Activated CD8-positive, alpha-beta memory T cell treated with anti-CD3 and anti-CD28 coated beads for 36 hours (primary cell): ENCODE measurements around the gene ADAM22. TPM values are rescaled to one million over a fixed set of nuclear protein-coding genes. Genes with fewer than 3 reads are reported as not detected.

Experiments used
- CTCF ChIA-PET: fragments of 350-600 bp; sonication (Branson Sonifier 250); formaldehyde crosslinking; loops from one replicate; lab custom pipeline; 2021; ENCODE audit warnings: antibody characterized with exemption; lab: Charles Lee
- POLR2A ChIA-PET: fragments of 350-600 bp; sonication (Branson Sonifier 250); formaldehyde crosslinking; loops from one replicate; lab custom pipeline; 2021; ENCODE audit warnings: antibody characterized with exemption; lab: Charles Lee
- total RNA-seq, 2 experiments: library from RNA; stranded (reverse); gene quantifications; one replicate each; pipeline ENCODE4 v1.2.3, GENCODE V29; 2021

The ADAM22 gene
- total RNA-seq, 2 experiments from 2014 or later = 4.8 to 6.0 TPM

DNA sequence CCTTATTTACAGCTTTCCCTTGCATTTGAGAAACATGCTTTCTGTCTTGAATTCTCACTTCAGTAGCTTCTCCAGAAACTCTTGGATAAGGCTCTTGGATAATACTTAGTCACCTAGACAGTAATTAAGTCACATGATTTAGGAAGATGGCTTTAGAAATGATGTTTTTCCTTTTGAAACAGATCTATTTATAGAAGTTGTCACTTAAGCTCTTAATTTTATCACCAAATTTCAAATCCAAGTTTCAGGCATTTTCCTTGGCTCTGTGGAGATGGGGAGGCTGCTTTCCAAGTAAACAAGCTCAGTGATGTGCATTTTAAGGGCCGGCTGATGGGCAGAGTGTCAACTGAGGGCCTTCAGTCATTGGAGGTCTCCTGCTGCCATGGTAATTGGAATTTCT lies 155.5 kb downstream of the ADAM22 start:
- ChIA-PET CTCF (no interaction called here), POLR2A (no interaction called here)

DNA sequence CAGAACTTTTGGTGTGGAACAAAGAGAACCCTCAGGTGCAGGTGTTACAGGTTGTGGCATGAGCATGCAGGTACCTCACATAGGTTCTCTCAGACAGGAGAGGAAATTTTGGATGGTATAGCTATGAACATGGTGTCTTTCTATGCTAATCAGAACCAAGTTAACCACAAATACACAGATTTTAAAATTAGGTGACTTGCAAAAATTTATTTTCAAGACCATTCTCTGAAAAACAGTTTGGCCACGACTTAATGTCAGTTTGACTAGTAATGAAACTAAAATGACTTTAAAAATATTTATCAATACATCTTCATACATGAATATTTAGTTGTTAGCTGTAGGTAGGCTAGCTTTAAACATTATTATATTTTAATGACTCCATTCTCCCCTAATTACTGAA lies 156.2 kb downstream of the ADAM22 start:
- POLR2A ChIA-PET = no interaction called here
- CTCF ChIA-PET = no interaction called here

DNA sequence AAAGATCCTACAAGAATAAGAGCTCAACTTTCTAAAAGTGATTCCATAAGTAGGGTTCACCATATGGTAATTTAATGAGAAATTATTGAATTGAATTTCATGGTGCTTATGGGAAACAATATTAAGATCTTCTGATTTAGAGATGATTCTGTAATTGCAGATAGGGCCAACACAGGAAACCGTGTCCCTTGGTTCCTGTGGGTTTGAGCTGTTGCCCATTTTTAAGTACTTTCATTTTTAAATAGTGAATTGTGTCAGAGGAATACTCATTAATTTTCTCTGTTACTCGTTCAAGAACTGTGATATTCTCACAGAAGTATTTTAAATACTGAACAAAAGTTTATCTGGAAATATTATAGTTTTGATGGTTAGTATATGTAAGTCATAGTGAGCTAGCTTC lies 156.6 kb downstream of the ADAM22 start:
- CTCF ChIA-PET = no interaction called here
- POLR2A ChIA-PET = no interaction called here

DNA sequence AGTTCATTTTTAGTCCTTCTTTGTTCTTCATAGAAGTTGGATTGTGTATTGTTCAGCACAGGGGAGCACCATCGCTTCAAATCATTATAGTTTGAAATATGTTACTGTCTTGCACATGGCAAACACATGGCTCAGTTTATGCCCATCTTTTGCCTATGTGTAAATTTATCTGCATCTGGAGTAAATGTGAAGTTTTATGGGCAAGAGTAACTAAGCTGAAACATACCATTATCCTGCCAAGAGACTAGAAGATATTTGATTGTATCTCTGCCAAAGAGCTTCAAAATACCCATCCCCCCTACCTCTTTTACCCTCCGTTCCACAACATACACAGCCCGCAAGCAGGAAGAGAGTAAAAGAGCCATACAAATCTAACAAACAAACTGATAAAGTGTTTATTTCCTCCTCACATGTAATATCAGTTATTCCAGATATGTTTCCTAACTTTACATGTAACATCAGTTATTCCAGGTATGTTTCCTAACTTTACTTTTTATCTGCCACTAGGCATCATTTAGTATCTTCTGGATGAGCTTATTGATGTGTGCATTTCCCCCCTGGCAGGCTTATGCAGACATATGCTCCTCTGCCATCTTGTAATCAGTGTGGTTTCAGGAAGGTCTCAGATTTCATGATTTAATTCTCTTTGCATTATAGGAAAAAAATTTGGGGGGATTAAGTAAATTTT lies 158.1 kb downstream of the ADAM22 start:
- POLR2A ChIA-PET = no interaction called here
- CTCF ChIA-PET = no interaction called here

DNA sequence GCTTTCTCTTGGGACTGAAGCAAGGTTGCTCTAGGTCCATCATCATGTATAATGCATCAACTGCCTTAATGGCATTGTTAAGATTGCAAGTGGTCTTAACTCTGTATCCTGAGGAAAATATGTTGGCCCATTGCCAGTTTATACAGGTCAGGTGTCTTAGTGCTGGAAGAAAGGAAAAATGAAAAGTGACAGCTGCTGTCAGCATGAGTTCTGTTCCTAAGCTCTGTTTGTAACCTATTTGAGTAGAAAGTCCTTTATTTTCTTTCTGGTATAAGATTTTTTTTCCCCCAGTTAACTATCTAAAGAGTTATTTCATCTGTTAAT lies 158.6 kb downstream of the ADAM22 start:
- ChIA-PET POLR2A (no interaction called here), CTCF (no interaction called here)

DNA sequence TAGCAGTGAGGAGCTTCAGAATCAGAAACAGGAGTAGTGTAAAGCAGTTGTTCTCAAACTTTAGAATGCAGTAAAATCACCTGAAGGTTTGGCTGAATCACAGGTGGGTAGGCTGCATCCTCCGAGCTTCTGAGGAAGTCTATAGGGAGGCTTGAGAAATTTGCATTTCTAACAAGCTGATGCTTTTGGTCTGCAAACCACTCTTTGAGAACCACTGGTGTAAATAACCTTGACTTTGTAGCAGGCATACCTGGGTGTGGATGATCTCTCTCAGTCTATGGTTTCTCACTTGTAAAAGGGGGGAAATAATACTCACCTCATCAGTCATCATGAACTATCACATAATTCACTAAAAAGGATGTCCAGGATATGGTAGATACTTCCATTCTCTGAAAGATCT lies 167.7 kb downstream of the ADAM22 start:
- ChIA-PET POLR2A (interaction anchor here (0.7 to 1.0 kb wide), 2 partner anchors 167 to 168 kb away, joined by 3 read pairs; partner anchors contain the start of gene ADAM22), CTCF (no interaction called here)

DNA sequence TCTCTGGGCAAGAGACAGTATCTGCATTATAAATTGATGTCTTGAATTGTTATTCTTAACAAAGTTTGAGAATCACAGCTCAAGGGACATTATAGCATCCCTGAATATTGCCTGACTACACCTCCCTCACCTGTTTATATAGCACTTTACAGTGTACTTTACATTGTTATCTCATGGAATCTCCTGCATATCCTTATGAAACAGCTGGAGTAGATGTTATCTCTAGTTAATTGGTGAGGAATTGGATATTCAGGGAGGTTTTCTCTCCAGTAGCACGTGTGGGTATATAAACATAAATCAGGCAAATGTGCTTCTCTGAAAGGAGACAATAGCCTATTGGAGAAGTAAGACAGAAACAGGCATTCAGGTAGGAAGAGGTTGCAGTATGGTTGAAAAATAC lies 168.6 kb downstream of the ADAM22 start:
- CTCF ChIA-PET = no interaction called here
- POLR2A ChIA-PET = no interaction called here

DNA sequence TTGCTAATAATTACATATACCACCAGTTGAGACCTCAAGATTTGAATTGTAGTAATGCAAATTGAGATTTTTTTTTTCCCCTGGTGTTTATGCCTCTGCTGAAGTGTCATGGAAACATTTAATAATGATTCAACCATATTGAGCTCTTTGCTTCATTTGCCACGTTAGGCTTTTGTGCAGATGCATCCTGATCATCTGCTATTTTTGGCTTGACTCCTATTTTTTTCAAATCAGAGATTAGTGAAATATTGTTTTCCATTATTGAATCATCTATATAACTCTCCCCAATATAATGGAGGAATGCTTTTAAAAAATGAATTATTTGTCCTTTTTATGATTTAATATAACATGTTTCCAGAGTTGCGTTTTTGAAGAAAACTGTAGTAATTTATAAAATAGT lies 170.7 kb downstream of the ADAM22 start:
- ChIA-PET CTCF (no interaction called here), POLR2A (no interaction called here)

DNA sequence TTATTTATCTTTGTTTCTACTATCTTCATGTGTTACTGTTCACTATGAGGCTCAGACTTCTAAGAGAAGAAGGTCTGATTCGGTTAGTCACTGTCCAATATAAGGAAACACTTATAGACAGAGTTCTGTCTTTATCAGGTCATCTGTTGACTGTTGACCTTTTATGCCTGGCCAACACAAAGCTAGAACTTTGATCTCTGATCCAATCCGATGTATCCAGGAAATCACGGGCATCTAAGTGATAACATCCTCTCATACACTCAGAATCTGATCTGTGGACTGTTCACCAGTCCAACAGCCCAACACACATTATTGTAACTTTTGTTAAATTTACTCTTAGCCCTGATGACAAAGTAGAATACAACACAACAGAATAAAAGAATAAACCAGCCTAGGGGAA lies 171.2 kb downstream of the ADAM22 start:
- POLR2A ChIA-PET = interaction anchor here (0.5 kb wide), 1 partner anchor 160 kb away, joined by 4 read pairs; no protein-coding TSS in a partner anchor
- CTCF ChIA-PET = no interaction called here

DNA sequence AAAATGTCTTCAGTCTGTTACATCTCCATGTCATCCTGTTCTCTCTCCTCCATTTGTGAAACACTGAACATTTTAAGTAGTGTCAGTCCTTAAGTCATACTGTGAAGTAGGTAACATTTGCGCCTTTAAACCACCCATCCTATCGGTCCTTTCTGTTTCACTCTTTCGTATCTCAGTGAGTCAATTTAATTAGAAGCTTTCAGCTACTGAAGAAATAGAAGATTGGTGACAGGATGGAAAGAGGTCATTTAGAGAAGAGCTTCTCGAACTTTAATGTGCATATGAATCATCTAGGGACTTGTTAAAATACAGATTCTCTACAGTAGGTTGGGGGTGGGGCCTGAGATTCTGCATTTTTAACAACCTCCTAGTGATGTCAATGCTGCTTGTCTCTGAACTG lies 172.4 kb downstream of the ADAM22 start:
- CTCF ChIA-PET = interaction anchor here (1.0 kb wide), 1 partner anchor 172 kb away, joined by 3 read pairs; the partner anchor contains the start of gene ADAM22

DNA sequence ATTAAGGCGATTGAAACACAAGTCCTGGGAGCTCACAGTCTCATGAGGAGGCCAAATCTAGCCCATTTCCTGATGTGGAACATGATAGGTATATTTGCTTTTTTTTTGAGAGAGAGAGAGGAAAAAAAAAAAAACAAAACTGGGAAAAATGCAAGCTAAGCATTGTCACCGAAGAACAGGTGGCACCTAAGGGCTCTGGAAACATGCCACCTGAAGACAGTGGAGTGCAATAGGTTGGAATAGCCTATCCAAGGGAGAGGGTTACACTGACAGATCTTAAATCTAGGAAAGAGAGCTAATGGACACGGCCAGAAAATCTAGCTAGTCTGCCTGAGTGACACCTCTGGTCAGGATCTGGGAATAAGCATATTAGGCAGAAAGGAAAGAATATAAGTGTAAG lies 175.6 kb downstream of the ADAM22 start:
- ChIA-PET CTCF (interaction anchor here (1.2 kb wide), 1 partner anchor 176 kb away, joined by 3 read pairs; the partner anchor contains the start of gene ADAM22), POLR2A (no interaction called here)

More for the DNA sequence above, 172.4 kb downstream of the ADAM22 start:
- POLR2A ChIA-PET = no interaction called here

DNA sequence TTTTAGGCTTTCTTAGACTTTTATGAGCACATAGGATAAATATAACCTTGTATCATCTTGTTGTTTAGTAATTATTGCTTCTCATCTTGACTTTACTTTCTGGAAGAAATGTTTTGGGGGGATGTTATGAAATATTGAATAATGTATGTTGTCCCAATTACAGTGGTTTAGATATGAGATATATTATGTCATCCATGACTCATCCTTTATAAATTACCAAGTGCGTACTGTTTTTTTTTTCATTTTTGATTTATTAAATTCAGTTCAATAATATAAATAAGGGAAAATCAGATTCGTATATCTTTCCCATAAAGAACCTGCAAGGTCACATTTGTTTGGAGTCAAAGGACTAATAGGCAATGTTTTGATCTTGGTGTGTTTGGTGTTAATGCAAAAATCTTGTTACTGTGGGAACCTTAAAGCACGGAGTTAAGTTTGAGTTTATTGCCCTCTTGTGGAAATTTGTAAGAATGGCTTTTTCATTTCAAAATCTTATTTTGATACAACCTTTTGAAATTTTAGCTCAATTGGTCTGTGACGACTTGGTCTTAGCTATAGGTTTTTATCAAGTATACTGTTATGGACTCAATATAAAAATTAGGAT lies 177.2 kb downstream of the ADAM22 start:
- CTCF ChIA-PET = interaction anchor here (0.8 kb wide), 1 partner anchor 307 kb away, joined by 3 read pairs; no protein-coding TSS in a partner anchor
- POLR2A ChIA-PET = no interaction called here

DNA sequence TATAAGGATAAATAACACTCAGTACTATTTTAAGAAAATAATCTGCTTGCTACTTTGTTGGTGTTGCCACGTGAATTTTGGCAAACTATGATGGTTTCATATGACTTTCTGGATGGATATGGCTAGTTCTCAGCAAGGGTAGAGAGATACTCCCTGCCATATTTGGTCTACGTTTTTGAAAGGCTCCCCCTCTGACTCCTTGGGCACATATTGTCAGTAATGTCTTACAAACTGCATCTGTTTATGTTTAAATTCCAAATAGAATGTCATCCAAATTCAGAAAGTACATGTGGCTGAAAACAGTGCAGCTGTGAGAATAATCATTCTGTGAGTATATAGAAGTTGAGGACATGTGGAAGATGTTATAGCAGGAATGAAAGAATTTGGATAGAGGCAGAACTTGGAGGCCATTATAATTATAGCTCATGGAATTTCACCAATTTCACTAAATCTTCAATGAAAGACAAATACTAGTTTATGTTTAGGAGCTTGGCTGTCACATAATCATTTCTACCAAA lies 178.0 kb downstream of the ADAM22 start:
- CTCF ChIA-PET = interaction anchor here (0.8 kb wide), 1 partner anchor 307 kb away, joined by 3 read pairs; no protein-coding TSS in a partner anchor
- POLR2A ChIA-PET = no interaction called here

DNA sequence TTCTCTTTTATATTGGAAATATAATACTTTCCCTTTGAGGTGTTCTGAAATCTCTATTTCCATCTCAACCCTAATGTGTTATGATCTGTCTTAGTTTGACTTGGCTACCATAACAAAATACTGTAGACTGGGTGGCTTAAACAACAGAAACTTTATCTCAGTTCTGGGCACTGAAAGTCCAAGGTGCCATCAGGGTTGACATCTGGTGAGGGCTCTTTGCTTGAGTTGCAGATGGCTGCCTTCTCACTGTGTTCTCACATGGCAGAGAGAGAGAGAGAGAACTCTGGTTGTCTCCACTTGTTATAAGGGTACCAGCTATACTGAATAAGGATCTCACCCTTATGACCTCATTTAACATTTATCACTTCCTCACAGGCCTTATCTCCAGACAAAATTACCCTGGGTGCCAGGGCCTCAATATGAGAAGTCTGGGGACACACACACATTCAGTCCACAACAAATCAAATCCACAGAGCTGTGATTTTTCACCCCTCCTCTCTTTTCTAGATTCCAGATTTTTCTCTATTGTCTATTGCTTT lies 181.3 kb downstream of the ADAM22 start:
- ChIA-PET CTCF (no interaction called here), POLR2A (no interaction called here)

DNA sequence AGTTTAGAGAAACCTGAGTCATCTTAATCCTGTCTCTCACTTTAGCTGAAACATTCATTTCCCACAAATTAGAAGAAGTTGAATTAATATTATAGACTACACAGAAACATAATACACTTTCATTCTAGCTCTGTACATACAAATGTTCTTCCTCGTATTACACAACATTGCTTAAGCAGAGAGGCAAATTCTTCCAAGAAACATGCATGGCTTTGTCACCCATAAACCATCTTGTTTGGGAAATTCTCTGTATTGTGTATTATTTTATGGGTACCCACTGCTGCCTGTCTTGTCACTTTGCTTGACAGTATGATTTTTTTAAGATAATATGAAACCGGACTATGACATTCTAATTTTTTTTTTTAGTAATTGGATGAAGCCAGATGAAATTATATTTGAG lies 181.8 kb downstream of the ADAM22 start:
- ChIA-PET CTCF (no interaction called here), POLR2A (no interaction called here)

DNA sequence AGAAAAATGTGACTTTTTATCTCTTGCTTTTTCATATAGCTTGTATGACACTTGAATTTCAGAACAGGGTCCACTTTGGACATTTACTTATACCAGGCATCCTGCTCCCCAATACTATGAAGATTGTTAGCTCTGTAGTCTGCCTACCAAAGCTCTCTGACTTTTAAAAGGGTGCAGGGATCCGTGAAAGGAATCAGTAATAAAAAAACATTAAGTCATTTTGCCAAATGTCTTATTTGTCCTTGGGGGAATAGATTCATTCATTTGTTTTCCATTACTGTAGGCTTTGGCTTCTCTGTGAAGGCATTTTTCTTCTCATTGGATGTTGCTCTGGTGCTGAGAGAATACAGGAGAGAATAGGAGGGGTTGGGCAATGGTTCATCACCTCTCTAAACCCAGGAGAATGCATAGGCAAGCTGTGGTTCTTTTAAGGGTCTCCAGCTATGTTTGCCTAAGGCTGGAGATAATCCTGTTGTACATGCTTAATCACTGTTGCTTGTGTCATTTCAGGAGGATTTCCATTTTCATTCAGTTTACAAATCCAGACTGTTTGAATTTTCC lies 182.3 kb downstream of the ADAM22 start:
- CTCF ChIA-PET = no interaction called here
- POLR2A ChIA-PET = no interaction called here

DNA sequence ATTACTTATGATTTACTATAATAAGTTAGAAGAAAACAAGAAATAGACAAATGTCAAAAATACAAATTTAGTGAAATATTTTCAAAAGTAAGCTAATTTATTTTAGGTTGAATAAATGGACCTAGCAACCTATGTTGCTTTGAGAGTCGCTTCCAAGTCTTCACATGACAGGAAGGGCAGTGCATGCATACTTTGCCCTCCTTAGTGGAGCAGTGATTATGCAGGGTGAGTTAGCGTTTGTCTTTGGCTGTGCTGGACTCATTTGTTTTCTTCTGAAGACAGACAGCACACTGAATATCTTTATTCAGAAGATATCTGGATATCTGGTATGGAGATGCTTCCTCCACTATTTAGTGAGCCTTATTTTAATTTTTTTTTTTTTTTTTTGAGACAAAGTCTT lies 183.3 kb downstream of the ADAM22 start:
- CTCF ChIA-PET = no interaction called here

DNA sequence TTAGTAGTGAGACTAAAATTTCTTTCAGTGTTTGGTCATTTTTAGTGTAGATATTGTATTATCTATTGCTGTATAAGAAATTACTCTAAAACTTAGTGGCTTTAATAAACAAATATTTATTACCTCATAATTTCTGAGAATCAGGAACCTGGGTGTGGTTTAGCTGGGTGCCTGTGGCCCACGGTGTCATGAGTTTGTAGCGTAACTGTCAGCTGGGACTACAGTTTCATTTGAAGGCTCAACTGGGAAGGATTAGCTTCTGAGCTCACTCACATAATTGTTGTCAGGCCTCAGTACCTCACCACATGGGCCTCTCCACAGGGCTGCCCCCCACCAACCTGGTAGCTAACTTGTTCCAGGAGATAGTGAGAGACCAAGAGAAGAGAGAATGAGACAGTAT lies 187.3 kb downstream of the ADAM22 start:
- ChIA-PET POLR2A (no interaction called here), CTCF (no interaction called here)

More for the DNA sequence above, 183.3 kb downstream of the ADAM22 start:
- POLR2A ChIA-PET = no interaction called here

DNA sequence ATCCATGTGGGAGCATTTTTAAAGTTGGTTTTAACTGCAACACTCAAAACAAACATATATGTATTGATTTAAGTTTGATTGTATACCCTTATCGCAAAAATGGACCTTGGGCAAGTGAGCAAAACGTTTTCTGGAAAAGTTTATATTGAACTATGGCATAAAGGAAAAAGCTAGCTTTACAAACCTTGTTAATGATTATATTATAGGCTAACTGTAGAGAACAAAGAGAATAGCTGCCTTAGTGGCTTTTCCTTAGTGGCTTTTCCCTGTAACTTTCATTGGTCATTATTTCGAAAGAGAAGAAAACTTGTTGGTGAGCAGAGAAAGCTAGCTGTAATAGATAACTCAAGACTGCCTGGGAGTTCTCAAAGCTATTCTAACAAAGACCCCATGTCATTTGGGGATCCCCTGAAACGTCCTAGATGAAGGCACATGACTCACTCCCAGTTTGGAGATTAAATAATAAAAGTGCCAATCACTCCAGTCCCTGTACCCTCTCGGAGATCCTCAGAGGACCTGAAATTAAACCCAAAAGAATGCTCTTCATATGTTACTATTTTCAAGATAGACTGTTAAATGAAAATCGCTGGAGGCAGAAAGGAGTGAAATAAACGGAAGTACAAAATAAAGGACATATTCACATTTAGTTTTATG lies 193.7 kb downstream of the ADAM22 start:
- ChIA-PET CTCF (no interaction called here), POLR2A (no interaction called here)

DNA sequence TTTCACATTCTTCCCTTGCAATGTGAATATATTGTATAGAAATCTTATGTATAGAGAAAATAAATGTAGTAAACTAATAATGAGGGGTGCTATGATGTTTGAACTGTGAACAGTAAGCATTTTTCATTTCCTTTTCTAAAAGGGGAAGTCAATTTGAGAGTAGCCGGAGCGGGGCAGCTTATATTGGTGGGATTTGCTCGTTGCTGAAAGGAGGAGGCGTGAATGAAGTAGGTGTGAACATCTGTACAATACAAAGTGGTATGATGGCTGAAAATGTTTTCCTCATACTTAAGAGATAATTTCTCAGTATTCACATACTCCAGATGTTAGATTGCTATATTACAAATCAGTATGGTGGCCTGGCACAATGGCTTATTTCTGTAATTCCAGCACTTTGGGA lies 198.7 kb downstream of the ADAM22 start:
- ChIA-PET CTCF (no interaction called here), POLR2A (no interaction called here)
